Neuron (in vitro differentiated cells): ENCODE data around the gene MSRB2.
"Not testable (repeated sequence)": the region's sequence is repeated elsewhere in the genome, so short reads cannot be mapped to it uniquely, and the experiment has no call there.

Source experiments
- H2AFZ ChIP-seq: one replicate; pipeline ENCODE4 v1.6.1; 2013; ENCODE audit warnings: low read depth, mild to moderate bottlenecking, inconsistent platforms, low read length, moderate library complexity
- H3K27me3 ChIP-seq: one replicate; pipeline ENCODE4 v1.6.1; 2013; ENCODE audit warnings: low read length; ENCODE audit not compliant: insufficient read depth
- H3K36me3 ChIP-seq: one replicate; pipeline ENCODE4 v1.6.1; 2013; ENCODE audit warnings: low read length; ENCODE audit not compliant: insufficient read depth
- H3K4me1 ChIP-seq: one replicate; pipeline ENCODE4 v1.6.1; 2013; ENCODE audit warnings: low read length; ENCODE audit not compliant: insufficient read depth
- H3K4me3 ChIP-seq: 2 replicates; pipeline ENCODE4 v1.5.1; 2013; ENCODE audit warnings: mild to moderate bottlenecking, low read length, moderate library complexity
- H3K9me3 ChIP-seq: one replicate; pipeline ENCODE4 v1.6.1; 2013; ENCODE audit warnings: low read length

Gene MSRB2

GRCh38 chr10:23063973-23064812 is 31.2 kb upstream of the MSRB2 start:
- peaks cover 9% of the 10 kb centered on the region for H3K4me1 ChIP-seq
- H3K36me3 ChIP-seq, result no peaks in the 10 kb centered on the region
- H3K4me3 ChIP-seq, result no peak overlapping the region
- H3K9me3 ChIP-seq, result peaks cover 3% of the 10 kb centered on the region
- H3K27me3 ChIP-seq, result peaks cover 3% of the 10 kb centered on the region
- no peak overlapping the region for H2AFZ ChIP-seq

- not testable (repeated sequence) for H3K36me3 ChIP-seq, H3K27me3 ChIP-seq, H3K4me3 ChIP-seq, H2AFZ ChIP-seq, H3K4me1 ChIP-seq, H3K9me3 ChIP-seq
Measured at GRCh38 chr10:23064813-23065114, 30.6 kb upstream of the MSRB2 start.

- H3K4me3 ChIP-seq, result no peak overlapping the region
- peaks cover 9% of the 10 kb centered on the region for H3K4me1 ChIP-seq
- H3K36me3 ChIP-seq, result no peaks in the 10 kb centered on the region
- H3K27me3 ChIP-seq, result peaks cover 3% of the 10 kb centered on the region
- no peak overlapping the region for H2AFZ ChIP-seq
- H3K9me3 ChIP-seq, result peaks cover 3% of the 10 kb centered on the region
Measured at GRCh38 chr10:23065181-23065948, 30.0 kb upstream of the MSRB2 start.

DNA sequence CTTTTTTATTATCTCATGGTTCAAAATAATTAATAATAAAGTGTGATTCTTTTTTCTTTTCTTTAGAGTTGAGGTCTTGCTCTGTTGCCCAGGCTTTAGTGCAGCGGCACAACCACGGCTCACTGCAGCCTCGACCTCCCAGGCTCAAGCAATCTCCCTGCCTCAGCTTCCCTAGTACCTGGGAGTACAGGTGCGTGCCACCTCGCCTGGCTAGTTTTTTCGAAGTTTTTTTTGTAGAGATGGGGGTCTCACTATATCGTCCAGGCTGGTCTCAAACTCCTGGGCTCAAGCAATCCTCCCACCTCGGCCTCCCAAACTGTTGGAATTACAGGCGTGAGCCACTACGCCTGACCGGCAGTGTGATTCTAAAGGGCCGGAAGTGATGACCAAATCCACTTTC is 28.0 kb upstream of the MSRB2 start:
- Histone ChIP-seq H3K4me3 (no peak overlapping the region), H3K4me1 (peaks cover 9% of the 10 kb centered on the region), H3K36me3 (no peaks in the 10 kb centered on the region), H3K27me3 (peaks cover 3% of the 10 kb centered on the region), H2AFZ (no peak overlapping the region), H3K9me3 (no peaks in the 10 kb centered on the region)

GRCh38 chr10:23067939-23068775 is 27.2 kb upstream of the MSRB2 start:
- Histone ChIP-seq H3K4me3 (no peak overlapping the region), H3K4me1 (peaks cover 5% of the 10 kb centered on the region), H3K9me3 (no peaks in the 10 kb centered on the region), H3K27me3 (peaks cover 3% of the 10 kb centered on the region), H3K36me3 (no peaks in the 10 kb centered on the region), H2AFZ (no peak overlapping the region)

DNA sequence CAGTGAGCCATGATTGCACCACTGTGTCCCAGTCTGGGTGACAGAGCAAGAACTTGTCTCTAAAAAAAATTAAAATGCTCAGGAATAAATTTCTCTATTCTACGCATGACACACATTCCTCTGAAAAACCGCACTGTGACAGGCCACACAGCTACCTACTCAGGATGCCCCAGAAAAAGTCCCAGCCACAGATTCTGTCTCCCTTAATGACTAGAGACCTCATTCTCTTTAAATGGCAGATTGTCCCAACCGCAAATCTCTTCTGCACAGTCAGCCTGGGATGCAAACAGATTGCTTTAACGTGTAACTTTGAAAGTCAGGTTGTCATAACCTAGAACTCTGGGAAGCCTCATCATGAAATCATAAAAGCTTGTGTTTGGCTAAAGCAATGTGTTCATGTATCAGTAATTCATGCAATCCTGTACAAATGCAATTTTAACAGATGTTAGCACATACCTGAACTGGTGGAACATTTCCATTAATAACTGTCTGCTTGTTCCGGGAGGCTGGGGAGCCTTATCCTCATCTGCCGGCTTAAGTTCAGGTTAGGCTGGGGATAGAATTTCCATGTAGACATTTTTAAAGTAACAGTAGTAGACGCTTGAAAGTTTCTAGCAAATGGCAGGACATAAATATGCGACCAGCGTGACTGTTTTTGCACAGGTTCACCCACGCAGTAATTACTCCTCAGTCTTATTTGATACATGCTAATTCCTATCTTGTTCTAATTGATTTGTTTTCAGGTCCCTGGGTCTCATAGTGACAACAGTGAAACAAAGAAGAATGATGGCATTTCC is 26.2 kb upstream of the MSRB2 start:
- H3K9me3 ChIP-seq, result no peaks in the 10 kb centered on the region
- H3K4me1 ChIP-seq, result no peaks in the 10 kb centered on the region
- no peak overlapping the region for H2AFZ ChIP-seq
- H3K27me3 ChIP-seq, result peaks cover 3% of the 10 kb centered on the region
- no peak overlapping the region for H3K4me3 ChIP-seq
- H3K36me3 ChIP-seq, result no peaks in the 10 kb centered on the region

- H3K4me3 ChIP-seq, H3K27me3 ChIP-seq, H3K4me1 ChIP-seq, H3K9me3 ChIP-seq, H2AFZ ChIP-seq, H3K36me3 ChIP-seq: not testable (repeated sequence)
Measured at GRCh38 chr10:23070092-23070912, 25.1 kb upstream of the MSRB2 start.

GRCh38 chr10:23070913-23071218 is 24.5 kb upstream of the MSRB2 start:
- no peaks in the 10 kb centered on the region for H3K9me3 ChIP-seq
- no peak overlapping the region for H2AFZ ChIP-seq
- no peaks in the 10 kb centered on the region for H3K36me3 ChIP-seq
- H3K4me3 ChIP-seq, result no peak overlapping the region
- H3K4me1 ChIP-seq, result no peaks in the 10 kb centered on the region
- H3K27me3 ChIP-seq, result peaks cover 2% of the 10 kb centered on the region

DNA sequence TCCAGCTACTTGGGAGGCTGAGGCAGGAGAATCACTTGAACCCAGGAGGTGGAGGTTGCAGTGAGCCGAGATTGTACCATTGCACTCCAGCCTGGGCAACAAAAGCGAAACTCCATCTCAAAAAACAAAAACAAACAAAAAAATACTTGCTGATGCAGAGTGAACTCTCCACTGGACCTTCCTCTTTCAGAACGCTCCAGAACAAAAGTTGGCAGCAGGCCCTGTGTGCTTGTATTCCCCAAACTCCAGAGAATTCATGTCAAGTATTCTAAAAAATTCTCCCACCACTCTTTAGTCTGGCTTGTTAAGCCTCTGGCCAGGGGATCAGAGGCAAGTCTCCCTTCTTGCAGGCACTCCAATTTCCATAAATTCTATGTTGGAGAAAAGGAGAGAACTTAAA is 22.8 kb upstream of the MSRB2 start:
- H3K9me3 ChIP-seq, H3K27me3 ChIP-seq, H3K4me3 ChIP-seq, H3K4me1 ChIP-seq, H2AFZ ChIP-seq, H3K36me3 ChIP-seq: not testable (repeated sequence)

DNA sequence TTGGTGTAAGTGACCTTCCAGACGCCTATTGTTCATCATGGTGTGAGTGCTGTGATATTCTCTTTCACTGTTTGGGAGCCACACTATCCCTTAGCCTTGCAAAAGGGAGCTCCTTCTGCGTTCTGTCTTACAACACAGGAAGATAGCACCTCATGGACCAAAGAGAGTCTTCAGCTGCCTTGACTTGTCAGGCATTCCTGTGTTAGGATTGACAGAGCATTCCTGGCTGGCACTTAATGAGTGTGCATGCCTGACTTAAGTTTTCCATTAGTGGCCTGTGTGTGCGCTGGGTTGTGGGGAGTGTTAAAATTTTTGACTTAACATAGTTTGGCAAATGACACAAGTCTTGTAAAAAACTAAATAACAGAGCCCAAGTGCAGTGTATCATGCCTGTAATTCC is 21.9 kb upstream of the MSRB2 start:
- no peak overlapping the region for H2AFZ ChIP-seq
- H3K4me3 ChIP-seq, result no peak overlapping the region
- H3K36me3 ChIP-seq, result no peaks in the 10 kb centered on the region
- H3K27me3 ChIP-seq, result peaks cover 2% of the 10 kb centered on the region
- H3K4me1 ChIP-seq, result no peaks in the 10 kb centered on the region
- H3K9me3 ChIP-seq, result no peaks in the 10 kb centered on the region

GRCh38 chr10:23075672-23076071 is 19.7 kb upstream of the MSRB2 start:
- no peak overlapping the region for H3K4me3 ChIP-seq
- no peak overlapping the region for H2AFZ ChIP-seq
- peaks cover 5% of the 10 kb centered on the region for H3K27me3 ChIP-seq
- H3K9me3 ChIP-seq, result no peaks in the 10 kb centered on the region
- no peaks in the 10 kb centered on the region for H3K4me1 ChIP-seq
- H3K36me3 ChIP-seq, result no peaks in the 10 kb centered on the region

- Histone ChIP-seq H3K4me3 (no peak overlapping the region), H3K27me3 (peaks cover 5% of the 10 kb centered on the region)
Measured at GRCh38 chr10:23078114-23078513, 17.3 kb upstream of the MSRB2 start.

More at GRCh38 chr10:23078114-23078513, 17.3 kb upstream of the MSRB2 start:
- Histone ChIP-seq H2AFZ (no peak overlapping the region), H3K9me3 (no peaks in the 10 kb centered on the region), H3K4me1 (no peaks in the 10 kb centered on the region), H3K36me3 (no peaks in the 10 kb centered on the region)
